ENCODE data around the gene GRIN2A.

GRIN2A gene

DNA sequence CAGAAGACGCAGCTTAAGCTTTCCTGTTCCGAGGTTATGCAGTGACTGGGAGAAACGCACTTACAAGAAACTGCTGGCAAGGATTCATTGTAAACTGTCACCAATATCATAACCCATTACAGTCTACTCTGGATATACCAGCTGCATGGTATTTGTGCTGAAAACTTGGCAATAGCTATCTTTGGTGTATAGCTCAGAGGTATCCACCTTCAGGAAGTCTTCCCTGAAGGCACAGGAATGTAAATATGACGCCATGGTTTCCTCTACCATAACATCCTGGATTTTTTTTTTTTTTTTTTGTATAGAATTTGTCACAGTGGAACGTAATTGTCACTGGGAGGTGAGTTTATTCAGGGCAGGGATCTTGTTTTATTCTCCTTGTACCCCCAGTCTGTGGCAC lies 406.2 kb downstream of the GRIN2A start:
- H3K4me3 ChIP-seq (ENCODE audit: low read depth, low read length): no peak overlapping the region
- TF ChIP-seq, protein P1, sequence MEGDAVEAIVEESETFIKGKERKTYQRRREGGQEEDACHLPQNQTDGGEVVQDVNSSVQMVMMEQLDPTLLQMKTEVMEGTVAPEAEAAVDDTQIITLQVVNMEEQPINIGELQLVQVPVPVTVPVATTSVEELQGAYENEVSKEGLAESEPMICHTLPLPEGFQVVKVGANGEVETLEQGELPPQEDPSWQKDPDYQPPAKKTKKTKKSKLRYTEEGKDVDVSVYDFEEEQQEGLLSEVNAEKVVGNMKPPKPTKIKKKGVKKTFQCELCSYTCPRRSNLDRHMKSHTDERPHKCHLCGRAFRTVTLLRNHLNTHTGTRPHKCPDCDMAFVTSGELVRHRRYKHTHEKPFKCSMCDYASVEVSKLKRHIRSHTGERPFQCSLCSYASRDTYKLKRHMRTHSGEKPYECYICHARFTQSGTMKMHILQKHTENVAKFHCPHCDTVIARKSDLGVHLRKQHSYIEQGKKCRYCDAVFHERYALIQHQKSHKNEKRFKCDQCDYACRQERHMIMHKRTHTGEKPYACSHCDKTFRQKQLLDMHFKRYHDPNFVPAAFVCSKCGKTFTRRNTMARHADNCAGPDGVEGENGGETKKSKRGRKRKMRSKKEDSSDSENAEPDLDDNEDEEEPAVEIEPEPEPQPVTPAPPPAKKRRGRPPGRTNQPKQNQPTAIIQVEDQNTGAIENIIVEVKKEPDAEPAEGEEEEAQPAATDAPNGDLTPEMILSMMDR (IDR thresholded peaks at IDR 0.05; ENCODE audit: borderline replicate concordance, insufficient read depth, low read depth, low read length): no peak

DNA sequence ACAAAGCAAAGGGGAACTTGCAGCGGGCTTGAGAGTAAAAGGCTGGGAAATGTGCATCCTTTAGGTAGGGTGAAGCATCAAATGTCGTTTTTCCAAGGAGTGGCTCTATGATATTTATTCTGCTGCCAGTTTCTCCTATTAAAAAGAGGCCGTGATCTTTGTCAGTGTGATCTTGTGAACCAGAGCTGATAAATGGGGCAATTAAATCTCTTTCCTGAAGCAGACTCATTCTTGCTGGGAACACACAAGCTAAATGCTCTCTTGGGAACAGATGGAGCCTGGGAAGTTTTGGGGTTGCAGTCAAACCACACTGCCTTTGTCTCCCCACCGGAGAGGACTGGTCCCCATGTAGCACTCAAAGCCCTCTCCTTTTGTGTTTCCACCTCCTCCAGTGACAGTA lies 408.9 kb downstream of the GRIN2A start:
- H3K4me3 ChIP-seq (ENCODE audit: low read depth, low read length): no peak overlapping the region
- TF ChIP-seq, protein P1 (IDR thresholded peaks at IDR 0.05; ENCODE audit: borderline replicate concordance, insufficient read depth, low read depth, low read length): no peak

DNA sequence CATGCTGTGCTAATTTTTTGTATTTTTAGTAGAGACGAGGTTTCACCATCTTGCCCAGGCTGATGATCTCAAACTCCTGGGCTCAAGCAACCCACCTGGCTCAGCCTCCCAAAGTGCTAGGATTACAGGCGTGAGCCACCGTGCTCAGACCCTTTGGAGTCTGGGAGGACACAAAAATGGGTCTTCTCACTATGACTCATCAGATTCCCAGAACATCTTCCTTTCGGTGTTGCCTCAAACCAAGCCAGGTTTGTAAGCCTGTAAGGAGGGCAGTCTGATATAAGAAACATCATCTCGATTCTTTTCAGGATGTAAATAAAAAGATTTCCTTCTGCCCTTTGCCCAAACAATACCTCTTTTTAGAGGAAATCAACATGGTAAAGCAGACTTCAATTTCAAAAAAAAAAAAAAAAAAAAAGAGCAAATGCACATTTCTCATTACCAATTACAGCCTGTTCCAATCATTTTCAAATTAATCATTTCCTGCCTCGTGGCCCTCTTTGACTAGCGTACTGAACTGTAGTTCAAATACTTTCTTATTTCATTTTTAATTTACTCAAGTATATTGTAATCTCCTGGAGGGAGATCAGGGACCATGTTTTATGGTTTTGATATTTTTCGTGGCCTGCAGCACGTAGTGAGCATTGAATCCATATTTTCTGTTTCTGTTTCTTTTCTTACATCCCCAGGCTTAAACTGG lies 409.6 kb downstream of the GRIN2A start:
- TF ChIP-seq, protein P1 (IDR thresholded peaks at IDR 0.05; ENCODE audit: borderline replicate concordance, insufficient read depth, low read depth, low read length): no peak
- no peak overlapping the region for H3K4me3 ChIP-seq (ENCODE audit: low read depth, low read length)

DNA sequence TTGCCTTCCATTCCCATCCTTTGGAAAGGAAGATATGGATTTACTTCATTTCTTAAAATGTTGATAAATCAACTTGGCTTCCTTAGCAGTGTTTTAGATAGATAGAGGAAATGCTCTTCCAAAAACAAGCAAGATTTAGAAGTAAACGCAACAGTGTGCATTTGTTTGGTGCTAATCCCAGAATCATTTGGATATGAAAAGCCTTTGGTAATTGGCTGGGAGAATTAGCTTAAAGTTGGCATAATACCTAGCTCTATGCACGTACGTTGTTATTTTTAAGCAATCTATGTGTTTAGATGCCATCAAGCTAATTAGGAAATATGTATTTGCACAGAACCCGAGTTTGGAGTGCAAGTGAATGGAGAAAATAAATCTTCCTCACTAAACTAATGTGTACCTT lies 415.3 kb downstream of the GRIN2A start:
- TF ChIP-seq, protein P1 (IDR thresholded peaks at IDR 0.05; ENCODE audit: borderline replicate concordance, insufficient read depth, low read depth, low read length): no peak
- no peak overlapping the region for H3K4me3 ChIP-seq (ENCODE audit: low read depth, low read length)

DNA sequence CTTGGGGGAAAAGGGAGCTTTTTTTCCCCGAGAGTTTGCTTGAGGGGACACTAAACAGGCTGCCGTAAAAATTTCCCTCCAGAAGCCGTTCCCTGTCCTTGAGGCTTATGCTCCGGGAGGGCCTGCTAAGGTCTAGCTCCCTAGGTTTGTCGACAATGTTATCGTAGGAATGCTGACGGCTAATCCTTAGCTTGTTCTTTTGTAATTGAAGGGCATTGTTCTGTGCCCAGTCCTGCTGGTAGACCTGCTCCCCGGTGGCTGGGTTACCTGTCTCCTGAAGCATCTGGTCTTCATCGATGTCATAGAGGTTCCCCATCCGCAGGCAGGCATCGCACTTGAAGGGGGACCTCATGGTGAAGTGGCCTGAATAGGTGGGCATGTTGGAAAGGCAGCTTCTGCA lies 418.7 kb downstream of the GRIN2A start:
- H3K4me3 ChIP-seq (ENCODE audit: low read depth, low read length): no peak overlapping the region
- TF ChIP-seq, protein P1 (IDR thresholded peaks at IDR 0.05; ENCODE audit: borderline replicate concordance, insufficient read depth, low read depth, low read length): no peak

DNA sequence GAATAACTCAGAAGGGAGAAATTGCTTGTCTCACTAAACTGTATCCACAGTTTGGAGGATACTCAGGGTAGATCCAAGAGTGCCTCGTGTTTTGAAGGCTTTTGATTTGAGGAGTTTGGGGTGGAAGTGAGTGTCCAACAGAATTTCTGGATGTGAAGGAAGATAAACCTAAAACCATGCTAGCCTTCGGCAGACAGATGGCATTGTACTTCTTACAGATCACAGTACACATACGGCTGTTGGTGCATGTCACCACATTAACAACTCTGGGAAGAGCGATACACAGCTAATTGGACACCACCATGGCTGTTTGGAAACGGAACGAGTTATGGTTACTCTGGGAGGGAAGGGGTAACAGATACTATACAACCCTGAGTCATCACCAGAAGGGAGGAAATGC lies 420.4 kb downstream of the GRIN2A start:
- TF ChIP-seq, protein P1 (IDR thresholded peaks at IDR 0.05; ENCODE audit: borderline replicate concordance, insufficient read depth, low read depth, low read length): no peak
- no peak overlapping the region for H3K4me3 ChIP-seq (ENCODE audit: low read depth, low read length)

DNA sequence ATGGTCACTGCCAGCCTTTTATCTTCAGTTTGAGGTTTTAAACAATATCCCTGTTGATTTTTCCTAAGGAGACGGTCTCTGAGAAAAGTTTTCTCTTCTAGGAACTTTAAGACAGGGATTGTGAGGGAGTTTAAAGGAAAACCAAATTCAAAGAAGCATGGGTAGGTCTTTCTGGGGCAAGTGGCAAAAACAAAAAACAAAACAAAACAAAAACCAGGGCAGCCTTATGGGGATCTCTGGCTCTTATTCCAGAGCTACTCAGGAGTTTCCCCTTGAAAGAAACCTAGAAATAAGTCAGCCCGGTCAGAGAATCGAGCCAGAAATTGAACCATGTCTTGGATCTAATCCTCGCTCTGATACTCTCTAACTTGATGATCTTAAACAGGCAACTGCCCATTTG lies 424.5 kb downstream of the GRIN2A start:
- H3K4me3 ChIP-seq (ENCODE audit: low read depth, low read length): no peak overlapping the region
- TF ChIP-seq, protein P1 (IDR thresholded peaks at IDR 0.05; ENCODE audit: borderline replicate concordance, insufficient read depth, low read depth, low read length): no peak
